SK-N-SH (cell line): ENCODE measurements around the gene LGR5. TPM values are rescaled to one million over a fixed set of nuclear protein-coding genes. Genes with fewer than 3 reads are reported as not detected.

Source experiments
- CTCF ChIA-PET: fragments of 300-600, 350-600 bp; formaldehyde crosslinking; extraction: SDS; loops from one replicate; lab custom pipeline; 2021; lab: Yijun Ruan, JAX
- POLR2A ChIA-PET: fragments of 350-600 bp; sonication (Branson Sonifier 250); formaldehyde crosslinking; extraction: SDS; loops from one replicate; lab custom pipeline; 2020; ENCODE audit warnings: antibody characterized with exemption, inconsistent platforms; lab: Yijun Ruan, JAX
- DNase-seq: peaks from one replicate; pipeline ENCODE4 v3.0.0; 2012
- H2AFZ ChIP-seq: fragments of 200-600 bp; sonication (generic); 2 replicates; pipeline ENCODE4 v1.8.1; 2016; ENCODE audit warnings: antibody characterized with exemption, mild to moderate bottlenecking, low read depth
- H3F3A ChIP-seq: fragments of 200-600 bp; sonication (generic); replicated peaks from 2 replicates; pipeline ENCODE3; 2016; ENCODE audit warnings: antibody characterized with exemption, mild to moderate bottlenecking; ENCODE audit not compliant: insufficient read depth
- H3K27ac ChIP-seq, 2 experiments: fragments of 200-500 bp in 1 of 2; fragments of 200-600 bp in 1 of 2; sonication (Bioruptor generic) in 1 of 2; sonication (generic), shearing (Covaris generic) in 1 of 2; 2 replicates each; pipeline versions ENCODE4 v1.5.1 to v1.6.1; 2014 to 2016; ENCODE audit warnings: low read depth in 2 of 2, inconsistent platforms in 1 of 2, low read length in 1 of 2, mild to moderate bottlenecking in 1 of 2, mixed read lengths in 1 of 2
- H3K27me3 ChIP-seq: fragments of 200-600 bp; sonication (generic), shearing (Covaris generic); 2 replicates; pipeline ENCODE4 v1.6.1; 2016; ENCODE audit warnings: mixed run types; ENCODE audit not compliant: insufficient read depth
- H3K36me3 ChIP-seq, 2 experiments: fragments of 200-500 bp in 1 of 2; fragments of 200-600 bp in 1 of 2; sonication (Bioruptor generic) in 1 of 2; sonication (generic) in 1 of 2; replicated peaks in 1 of 2; 2 replicates each; pipeline versions ENCODE3 to v1.5.1; 2014 to 2016; ENCODE audit warnings: low read length in 1 of 2, mild to moderate bottlenecking in 1 of 2; ENCODE audit not compliant: insufficient read depth in 2 of 2, control insufficient read depth in 1 of 2
- H3K4me1 ChIP-seq, 2 experiments: fragments of 200-500 bp in 1 of 2; fragments of 200-600 bp in 1 of 2; sonication (Bioruptor generic) in 1 of 2; sonication (generic), shearing (Covaris generic) in 1 of 2; 2 replicates each; pipeline versions ENCODE4 v1.5.1 to v1.6.1; 2014 to 2016; ENCODE audit warnings: low read depth in 1 of 2, low read length in 1 of 2, mixed run types in 1 of 2; ENCODE audit not compliant: insufficient read depth in 2 of 2, control insufficient read depth in 1 of 2
- H3K4me2 ChIP-seq: fragments of 200-600 bp; sonication (generic), shearing (Covaris generic); 2 replicates; pipeline ENCODE4 v1.6.1; 2017; ENCODE audit warnings: mixed run types
- H3K4me3 ChIP-seq, 2 experiments: fragments of 200-500 bp in 1 of 2; fragments of 200-600 bp in 1 of 2; sonication (Bioruptor generic) in 1 of 2; sonication (generic), shearing (Covaris generic) in 1 of 2; 2 replicates each; pipeline versions ENCODE4 v1.5.1 to v1.8.1; 2014 to 2016; ENCODE audit warnings: low read depth in 2 of 2, inconsistent platforms in 1 of 2, low read length in 1 of 2, mild to moderate bottlenecking in 1 of 2, mixed read lengths in 1 of 2, moderate library complexity in 1 of 2
- H3K79me2 ChIP-seq: fragments of 200-600 bp; sonication (generic); 2 replicates; pipeline ENCODE4 v1.8.1; 2017; ENCODE audit warnings: mild to moderate bottlenecking; ENCODE audit not compliant: insufficient read depth
- H3K9ac ChIP-seq: fragments of 200-600 bp; sonication (generic); 2 replicates; pipeline ENCODE4 v1.6.1; 2017; ENCODE audit warnings: mixed run types
- H3K9me2 ChIP-seq: fragments of 200-600 bp; sonication (generic); 2 replicates; pipeline ENCODE4 v1.6.1; 2017; ENCODE audit warnings: mixed run types
- H3K9me3 ChIP-seq: fragments of 200-600 bp; sonication (generic); 2 replicates; pipeline ENCODE4 v1.6.1; 2017; ENCODE audit warnings: mixed run types, mild to moderate bottlenecking, moderate library complexity
- H4K20me1 ChIP-seq: fragments of 200-600 bp; sonication (generic); 2 replicates; pipeline ENCODE4 v1.6.1; 2017; ENCODE audit warnings: mild to moderate bottlenecking, mixed run types; ENCODE audit not compliant: insufficient read depth
- ELF1 ChIP-seq: IDR thresholded peaks from 2 replicates; pipeline ENCODE4 v1.4.0; 2012
- EZH2phosphoT487 ChIP-seq: fragments of 200-600 bp; sonication (generic); IDR thresholded peaks from 2 replicates; pipeline ENCODE4 v1.6.1; 2017; ENCODE audit warnings: low read depth, mixed run types, mild to moderate bottlenecking, antibody characterized with exemption, moderate library complexity, borderline replicate concordance
- FOSL2 ChIP-seq: IDR thresholded peaks from 2 replicates; pipeline ENCODE4 v1.4.0; 2012; ENCODE audit warnings: low read depth, mild to moderate bottlenecking, moderate library complexity, borderline replicate concordance
- FOXJ3 ChIP-seq: sonication (generic); formaldehyde crosslinking; IDR thresholded peaks from 2 replicates; pipeline ENCODE4 v1.5.1; 2020; ENCODE audit warnings: mild to moderate bottlenecking, missing genetic modification reagents
- FOXM1 ChIP-seq: IDR thresholded peaks from 2 replicates; pipeline ENCODE4 v1.4.0; 2012; ENCODE audit warnings: low read depth, mild to moderate bottlenecking
- GABPA ChIP-seq: IDR thresholded peaks from 2 replicates; pipeline ENCODE4 v1.4.0; 2012; ENCODE audit warnings: low read depth, mild to moderate bottlenecking
- IRF3 ChIP-seq: fragments of 150-350 bp; IDR thresholded peaks from 2 replicates; pipeline ENCODE4 v1.6.1; 2016; ENCODE audit warnings: mild to moderate bottlenecking, low read depth, low read length
- JUND ChIP-seq: IDR thresholded peaks from 2 replicates; pipeline ENCODE4 v1.4.0; 2012
- MXI1 ChIP-seq: IDR thresholded peaks from 2 replicates; pipeline ENCODE4 v1.6.1; 2012; ENCODE audit warnings: mild to moderate bottlenecking, low read depth, low read length, improper control_type of control experiment
- NRF1 ChIP-seq: IDR thresholded peaks from 2 replicates; pipeline ENCODE4 v1.6.1; 2012; ENCODE audit warnings: low read depth, mild to moderate bottlenecking, low read length
- PBX3 ChIP-seq: IDR thresholded peaks from 2 replicates; pipeline ENCODE4; 2012
- RCOR1 ChIP-seq: fragments of 150-350 bp; IDR thresholded peaks from 2 replicates; pipeline ENCODE4 v1.6.1; 2017; ENCODE audit warnings: antibody characterized with exemption, low read length
- REST ChIP-seq: IDR thresholded peaks from 2 replicates; pipeline ENCODE4 v1.6.1; 2012; ENCODE audit warnings: mild to moderate bottlenecking, low read depth, low read length, moderate library complexity
- RFX5 ChIP-seq: IDR thresholded peaks from 2 replicates; pipeline ENCODE4 v1.6.1; 2012; ENCODE audit warnings: mild to moderate bottlenecking, improper control_type of control experiment, low read length
- SIN3A ChIP-seq: IDR thresholded peaks from 2 replicates; pipeline ENCODE4 v1.6.1; 2012; ENCODE audit warnings: low read depth, mild to moderate bottlenecking, low read length, moderate library complexity, borderline replicate concordance
- SMC3 ChIP-seq: IDR thresholded peaks from 2 replicates; pipeline ENCODE4 v1.6.1; 2012; ENCODE audit warnings: low read depth, low read length, improper control_type of control experiment
- TAF1 ChIP-seq: IDR thresholded peaks from 2 replicates; pipeline ENCODE4 v1.6.1; 2012; ENCODE audit warnings: low read depth, mild to moderate bottlenecking, low read length, moderate library complexity, borderline replicate concordance
- TCF12 ChIP-seq: IDR thresholded peaks from 2 replicates; pipeline ENCODE4 v1.4.0; 2012
- TEAD4 ChIP-seq: IDR thresholded peaks from 2 replicates; pipeline ENCODE4 v1.4.0; 2012; ENCODE audit warnings: mild to moderate bottlenecking, borderline replicate concordance; ENCODE audit not compliant: insufficient read depth
- YY1 ChIP-seq: IDR thresholded peaks from 2 replicates; pipeline ENCODE4 v1.4.0; 2012; ENCODE audit warnings: low read depth, mild to moderate bottlenecking
- WGBS: methylation state at CpG from one replicate; pipeline ENCODE4 v1.1.6; 2017; ENCODE audit warnings: low lambda C conversion rate; 5-methylcytosine and 5-hydroxymethylcytosine counted together
- polyA plus RNA-seq, 3 experiments: library from polyadenylated mRNA; depleted of rRNA; stranded (reverse); fragments of >200 nt; gene quantifications; 2 replicates each; pipeline ENCODE4 v1.2.3, GENCODE V29; 2012

Gene LGR5
- polyA plus RNA-seq, 1 of the 3 experiments (the other 2 are of a cell fraction): 1.4 TPM

- TF ChIP-seq SIN3A (no peak), JUND (no peak)
- TF ChIP-seq, all 33 proteins: peak for 0
These were observed 141.6 kb downstream of the LGR5 start (continued) for GRCh38 chr12:71581206-71581605.

- ChIA-PET POLR2A (interaction anchor here (1.2 kb wide), 1 partner anchor 46 kb away, joined by 3 read pairs; no protein-coding TSS in a partner anchor), CTCF (interaction anchor here (1.5 kb wide), 1 partner anchor 164 kb away, joined by 4 read pairs; no protein-coding TSS in a partner anchor)
- Histone ChIP-seq H3K9me2 (no peaks in the 10 kb centered on the region), H3K4me1 (peaks cover 0 to 11% of the 10 kb centered on the region in 2 experiments; a peak in 2 of 4 replicates), H3K4me2 (no peak overlapping the region), H3K9ac (no peak overlapping the region), H2AFZ (no peak overlapping the region), H3K36me3 (no peaks in the 10 kb centered on the region), H3K79me2 (no peaks in the 10 kb centered on the region), H3K9me3 (no peaks in the 10 kb centered on the region), H3F3A (no peaks in the 10 kb centered on the region), H3K27me3 (no peaks in the 10 kb centered on the region), H3K4me3 (no peak overlapping the region), H3K27ac (no peak overlapping the region), H4K20me1 (no peaks in the 10 kb centered on the region)
- no peak for DNase-seq
- no peak for TF ChIP-seq EZH2phosphoT487
- TF ChIP-seq IRF3: no peak
- no peak for TF ChIP-seq MXI1
- TF ChIP-seq TCF12: no peak
- no peak for TF ChIP-seq NRF1
- no peak for TF ChIP-seq FOXM1
- no peak for TF ChIP-seq SIN3A
- TF ChIP-seq TAF1: no peak
- TF ChIP-seq GABPA: no peak
- TF ChIP-seq TEAD4: no peak
- TF ChIP-seq RFX5: no peak
- TF ChIP-seq RCOR1: no peak
- TF ChIP-seq FOSL2: no peak
- 73% methylated on average over 2 of the region's 2 CpGs for WGBS
These were observed 143.3 kb downstream of the LGR5 start for GRCh38 chr12:71582925-71583324.

GRCh38 chr12:71584356-71584755 lies 144.8 kb downstream of the LGR5 start:
- no peak overlapping the region for H3K9ac ChIP-seq
- H3K27ac ChIP-seq: no peak overlapping the region
- no peak overlapping the region for H2AFZ ChIP-seq
- H3K4me3 ChIP-seq: no peak overlapping the region
- POLR2A ChIA-PET: no interaction called here
- no peak for DNase-seq
- H3K36me3 ChIP-seq: no peaks in the 10 kb centered on the region
- H3K9me3 ChIP-seq: no peaks in the 10 kb centered on the region
- H3K4me2 ChIP-seq: no peak overlapping the region
- 42% methylated on average over 3 of the region's 3 CpGs for whole genome bisulfite sequencing
- H3K4me1 ChIP-seq: no peaks in the 10 kb centered on the region; a peak in 2 of 4 replicates
- H3K9me2 ChIP-seq: no peaks in the 10 kb centered on the region
- no peaks in the 10 kb centered on the region for H3K27me3 ChIP-seq
- H3F3A ChIP-seq: no peaks in the 10 kb centered on the region
- CTCF ChIA-PET: interaction anchor here (0.9 to 1.5 kb wide), 2 partner anchors 10 to 163 kb away, joined by 3 to 4 read pairs; no protein-coding TSS in a partner anchor
- H3K79me2 ChIP-seq: no peaks in the 10 kb centered on the region
- H4K20me1 ChIP-seq: no peaks in the 10 kb centered on the region
- no peak for TF ChIP-seq MXI1
- TF ChIP-seq ELF1: no peak
- no peak for TF ChIP-seq PBX3
- TF ChIP-seq YY1: no peak
- TF ChIP-seq JUND: no peak
- no peak for TF ChIP-seq REST
- no peak for TF ChIP-seq SMC3
- no peak for TF ChIP-seq TEAD4
- TF ChIP-seq FOXJ3 (CRISPR knock-in tag): no peak
- no peak for TF ChIP-seq EZH2phosphoT487
- no peak for TF ChIP-seq TCF12
- no peak for TF ChIP-seq IRF3
- TF ChIP-seq RCOR1: no peak
